Activated CD4-positive, alpha-beta T cell treated with anti-CD3 and anti-CD28 coated beads, Interleukin-2, Interleukin-4, amounts not matched to agents 100 ng/mL and 50 ng/mL, durations not matched to agents 16 hours and 8 hours (primary cell): ENCODE data around the gene NHERF1.

Experiments used
- DNase-seq: peaks from one replicate; pipeline ENCODE4 v3.0.0-alpha.2; 2020; ENCODE audit warnings: low spot score

The NHERF1 gene

DNA sequence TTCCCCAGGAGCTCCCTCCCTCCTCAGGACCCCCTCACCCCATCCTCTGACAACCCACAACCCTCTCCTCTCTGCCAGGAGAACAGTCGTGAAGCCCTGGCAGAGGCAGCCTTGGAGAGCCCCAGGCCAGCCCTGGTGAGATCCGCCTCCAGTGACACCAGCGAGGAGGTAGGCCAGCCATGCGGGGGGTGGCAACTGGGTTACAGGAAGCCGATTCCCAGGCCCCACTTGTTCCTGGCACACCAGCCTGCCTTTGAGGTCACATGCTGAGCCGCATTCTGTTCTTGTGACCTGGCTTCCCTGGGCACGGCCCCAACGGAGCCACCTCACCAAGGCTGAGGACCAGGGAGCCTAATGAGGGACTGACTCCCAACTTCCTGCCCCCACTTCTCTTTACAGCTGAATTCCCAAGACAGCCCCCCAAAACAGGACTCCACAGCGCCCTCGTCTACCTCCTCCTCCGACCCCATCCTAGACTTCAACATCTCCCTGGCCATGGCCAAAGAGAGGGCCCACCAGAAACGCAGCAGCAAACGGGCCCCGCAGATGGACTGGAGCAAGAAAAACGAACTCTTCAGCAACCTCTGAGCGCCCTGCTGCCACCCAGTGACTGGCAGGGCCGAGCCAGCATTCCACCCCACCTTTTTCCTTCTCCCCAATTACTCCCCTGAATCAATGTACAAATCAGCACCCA lies 19.8 kb downstream of the NHERF1 start:
- DNase-seq: no peak

DNA sequence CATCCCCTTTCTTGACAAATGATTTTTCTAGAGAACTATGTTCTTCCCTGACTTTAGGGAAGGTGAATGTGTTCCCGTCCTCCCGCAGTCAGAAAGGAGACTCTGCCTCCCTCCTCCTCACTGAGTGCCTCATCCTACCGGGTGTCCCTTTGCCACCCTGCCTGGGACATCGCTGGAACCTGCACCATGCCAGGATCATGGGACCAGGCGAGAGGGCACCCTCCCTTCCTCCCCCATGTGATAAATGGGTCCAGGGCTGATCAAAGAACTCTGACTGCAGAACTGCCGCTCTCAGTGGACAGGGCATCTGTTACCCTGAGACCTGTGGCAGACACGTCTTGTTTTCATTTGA lies 20.3 kb downstream of the NHERF1 start:
- no peak for DNase-seq

DNA sequence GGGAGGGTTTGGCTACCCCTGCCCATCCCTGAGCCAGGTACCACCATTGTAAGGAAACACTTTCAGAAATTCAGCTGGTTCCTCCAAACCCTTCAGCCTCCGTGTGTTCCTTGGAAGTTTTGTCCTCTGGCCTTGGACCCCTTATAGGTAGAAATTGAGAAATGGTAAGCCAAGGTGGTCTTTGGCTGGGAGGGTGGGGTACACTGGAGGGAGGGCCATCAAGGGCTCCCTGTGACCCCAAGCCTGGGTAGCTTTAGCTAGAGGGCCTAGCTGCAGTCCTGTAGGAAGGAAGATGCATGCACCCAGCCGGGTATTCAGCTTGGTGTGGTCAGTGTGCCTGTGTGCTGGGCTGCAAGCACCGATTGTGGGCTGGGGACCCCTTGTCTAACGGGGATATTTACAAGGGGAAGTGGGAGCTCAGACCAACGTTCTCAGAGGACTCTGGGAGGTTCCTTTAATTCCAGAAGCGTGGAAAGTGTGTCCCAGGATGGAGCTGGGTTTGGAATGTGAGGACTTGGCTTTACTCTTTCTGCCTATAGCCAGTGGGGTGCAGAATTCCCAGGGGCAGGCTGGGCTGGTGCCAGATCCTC lies 20.9 kb downstream of the NHERF1 start:
- DNase-seq: no peak

DNA sequence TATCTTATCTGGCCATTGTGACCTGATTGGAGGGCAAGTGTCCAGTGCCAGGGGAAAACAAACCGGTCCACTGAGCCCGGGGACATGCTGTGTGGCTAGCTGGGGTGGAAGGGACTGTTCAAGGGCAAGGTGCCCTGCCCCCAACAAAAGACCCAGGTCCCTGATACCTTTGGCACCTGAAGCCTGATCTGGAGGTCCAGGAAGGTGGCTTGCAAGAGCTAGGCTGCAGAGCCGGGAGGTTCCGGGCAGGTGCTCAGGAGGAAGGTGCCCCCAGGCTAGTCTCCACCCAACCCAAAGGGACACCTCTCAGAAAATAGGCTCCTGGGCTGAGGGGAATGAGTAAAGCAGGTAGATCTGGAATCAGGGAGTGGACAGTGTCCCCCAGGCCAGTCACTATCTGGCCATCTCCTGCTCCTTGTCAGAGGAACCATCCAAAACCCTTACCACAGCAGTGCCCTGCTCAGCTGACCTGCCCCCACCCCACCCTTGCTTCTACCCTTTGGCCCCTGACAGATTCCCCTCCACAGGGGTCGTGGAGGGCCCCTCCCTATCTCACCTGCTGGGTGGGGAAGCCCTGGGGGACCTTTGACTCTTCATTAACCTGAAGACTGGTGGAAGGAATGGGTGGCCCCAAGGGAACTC lies 21.5 kb downstream of the NHERF1 start:
- DNase-seq: no peak

DNA sequence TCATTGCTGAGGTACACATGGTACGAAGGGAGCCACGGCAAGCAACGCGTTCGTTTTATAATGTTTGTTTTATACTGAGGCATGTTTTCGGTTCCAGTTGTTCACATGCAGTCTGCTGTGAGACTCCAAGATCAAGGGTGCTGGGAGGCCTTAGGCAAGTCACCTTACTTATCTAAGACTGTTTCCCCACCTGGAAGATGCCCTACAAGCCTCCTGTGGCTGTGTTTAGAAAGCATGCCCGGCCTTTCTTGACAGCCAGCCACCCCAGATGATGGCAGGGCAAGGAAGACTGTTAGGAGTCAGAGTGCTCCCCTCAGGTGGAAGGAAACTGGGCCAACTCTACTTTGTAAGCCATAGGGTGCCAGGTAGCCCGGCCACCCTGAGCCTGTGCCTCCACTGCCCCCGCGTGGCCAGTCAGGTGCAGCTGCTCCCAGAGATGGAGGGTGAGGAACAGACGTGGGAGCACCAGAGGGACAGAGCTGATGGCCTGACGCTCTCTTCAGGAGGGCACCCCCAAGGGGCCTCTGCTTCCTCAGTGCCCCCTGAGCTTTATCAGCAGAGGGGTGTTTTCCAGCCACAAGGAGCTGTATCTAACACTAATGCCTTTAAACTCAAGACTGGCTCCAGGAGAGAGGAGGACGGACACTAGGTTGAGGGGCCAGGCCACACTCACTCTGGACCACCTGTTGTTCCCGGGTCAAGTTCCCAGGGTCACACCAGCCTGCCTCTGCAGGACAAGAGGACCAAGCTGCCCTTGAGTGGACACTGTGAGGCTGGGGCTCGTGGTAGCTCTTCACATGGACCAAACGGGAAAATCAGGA lies 22.3 kb downstream of the NHERF1 start:
- peak; percentile 67 for DNase-seq

DNA sequence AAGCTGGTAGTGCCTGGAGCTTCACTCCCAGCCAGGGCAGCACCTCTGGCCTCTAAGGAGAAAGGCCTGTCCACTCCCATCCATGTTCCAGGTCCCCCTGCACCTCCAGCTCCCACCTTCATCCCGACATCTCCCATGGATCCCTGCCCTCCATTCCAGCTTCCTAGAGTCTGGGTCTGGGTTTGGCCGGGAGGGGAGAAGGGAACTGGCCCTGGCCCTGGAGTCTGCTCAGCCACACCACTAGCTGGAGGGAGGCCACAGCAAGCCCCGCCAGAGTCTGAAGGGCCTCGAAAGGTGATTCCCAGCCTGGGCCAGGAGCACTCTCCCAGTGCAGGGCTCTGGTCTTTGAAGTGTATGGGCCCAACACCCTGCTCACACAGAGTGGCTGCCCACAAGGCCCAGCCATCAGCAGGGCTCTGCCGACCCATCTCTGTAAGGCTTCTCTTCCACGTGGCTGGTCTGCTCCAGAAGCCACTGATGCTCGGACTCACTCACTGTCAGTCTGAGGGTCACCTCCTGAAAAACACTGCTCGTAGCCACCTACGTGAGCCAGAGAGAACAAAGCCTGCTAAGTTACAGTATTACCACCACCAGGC lies 23.0 kb downstream of the NHERF1 start:
- no peak for DNase-seq

DNA sequence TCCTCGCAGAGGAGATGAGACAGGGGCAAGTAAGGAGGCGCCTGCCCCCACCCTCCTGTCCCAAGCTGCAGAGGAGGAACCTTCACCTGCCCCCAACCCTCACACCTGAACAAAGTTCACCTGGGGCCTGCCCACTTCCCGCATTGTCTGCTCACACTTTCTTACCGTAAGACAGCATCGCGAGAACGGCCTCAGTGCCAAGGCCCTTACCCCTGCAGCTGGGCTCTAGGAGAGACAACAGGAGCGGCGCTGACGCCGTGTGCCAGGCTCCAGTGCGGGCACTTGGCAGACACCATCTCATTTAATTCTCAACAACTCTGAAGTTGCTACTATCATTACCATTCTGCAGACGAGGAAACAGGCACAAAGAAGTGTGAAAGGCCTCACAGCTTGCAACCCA lies 23.6 kb downstream of the NHERF1 start:
- DNase-seq: no peak

DNA sequence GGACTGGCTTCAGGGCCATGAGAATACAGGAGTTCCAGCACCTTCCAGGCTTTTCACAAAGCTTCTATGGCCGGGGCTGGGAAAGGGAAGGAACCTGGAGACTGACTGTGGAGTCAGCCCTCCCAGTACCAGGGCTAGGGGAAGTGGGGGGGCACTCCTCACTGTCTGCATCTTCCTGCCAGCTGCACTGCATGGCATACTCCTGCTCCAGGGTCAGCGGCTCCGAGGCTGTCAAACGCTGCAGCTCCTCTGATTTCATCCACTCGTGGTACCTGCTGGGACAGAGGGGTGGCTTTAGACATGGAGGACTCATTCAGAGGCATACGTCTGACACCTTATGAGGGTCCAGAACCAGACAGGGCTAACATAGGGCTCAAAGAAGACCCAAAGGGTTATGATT lies 25.0 kb downstream of the NHERF1 start:
- DNase-seq: no peak

DNA sequence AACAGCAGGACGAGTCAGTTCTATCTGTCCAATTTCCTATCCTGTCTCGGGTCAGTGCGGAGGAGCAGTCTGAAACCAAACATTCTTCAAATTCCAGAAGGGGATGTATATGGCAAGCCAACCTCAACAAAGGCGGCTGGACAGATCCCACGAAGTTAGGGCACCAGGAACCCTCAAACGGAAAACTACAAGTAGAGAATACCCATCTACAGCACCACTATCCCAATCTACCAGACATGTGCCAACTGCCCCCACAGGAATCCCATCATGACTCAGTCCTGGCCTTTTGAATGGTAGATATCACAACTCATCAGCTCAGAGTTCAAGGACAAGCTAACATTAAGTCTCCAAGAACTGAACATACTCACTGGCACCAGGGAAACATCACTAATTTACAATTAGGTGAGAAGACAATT lies 25.5 kb downstream of the NHERF1 start:
- no peak for DNase-seq

DNA sequence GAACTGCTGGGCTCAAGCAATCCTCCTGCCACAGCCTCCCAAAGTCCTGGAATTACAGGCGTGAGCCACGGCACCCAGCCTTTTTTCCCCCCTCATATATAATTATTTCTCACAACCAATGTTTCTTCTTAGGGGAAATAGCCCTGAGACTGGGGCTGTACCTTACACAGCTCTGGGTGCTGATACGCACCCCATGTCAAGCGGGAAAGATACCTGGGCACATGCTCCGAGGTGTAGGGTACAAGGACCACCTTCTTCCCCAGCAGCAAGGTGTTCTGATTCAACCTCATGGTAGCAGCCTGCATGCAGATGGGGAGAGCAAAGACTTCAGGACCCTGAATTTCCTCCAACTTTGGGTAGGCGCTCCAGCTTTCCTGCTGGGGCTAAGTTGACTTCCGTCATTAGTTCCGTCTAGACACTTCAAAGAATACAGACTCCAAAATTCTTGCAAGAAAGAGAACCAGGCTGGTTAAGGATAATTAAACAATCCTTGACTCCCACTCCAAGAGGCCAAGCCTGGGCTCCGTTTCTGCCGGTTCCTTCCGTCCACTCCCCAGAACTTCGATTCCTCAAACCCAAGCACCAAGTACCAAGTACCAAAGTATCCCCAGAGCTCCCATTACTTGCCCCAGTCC lies 27.1 kb downstream of the NHERF1 start:
- no peak for DNase-seq

DNA sequence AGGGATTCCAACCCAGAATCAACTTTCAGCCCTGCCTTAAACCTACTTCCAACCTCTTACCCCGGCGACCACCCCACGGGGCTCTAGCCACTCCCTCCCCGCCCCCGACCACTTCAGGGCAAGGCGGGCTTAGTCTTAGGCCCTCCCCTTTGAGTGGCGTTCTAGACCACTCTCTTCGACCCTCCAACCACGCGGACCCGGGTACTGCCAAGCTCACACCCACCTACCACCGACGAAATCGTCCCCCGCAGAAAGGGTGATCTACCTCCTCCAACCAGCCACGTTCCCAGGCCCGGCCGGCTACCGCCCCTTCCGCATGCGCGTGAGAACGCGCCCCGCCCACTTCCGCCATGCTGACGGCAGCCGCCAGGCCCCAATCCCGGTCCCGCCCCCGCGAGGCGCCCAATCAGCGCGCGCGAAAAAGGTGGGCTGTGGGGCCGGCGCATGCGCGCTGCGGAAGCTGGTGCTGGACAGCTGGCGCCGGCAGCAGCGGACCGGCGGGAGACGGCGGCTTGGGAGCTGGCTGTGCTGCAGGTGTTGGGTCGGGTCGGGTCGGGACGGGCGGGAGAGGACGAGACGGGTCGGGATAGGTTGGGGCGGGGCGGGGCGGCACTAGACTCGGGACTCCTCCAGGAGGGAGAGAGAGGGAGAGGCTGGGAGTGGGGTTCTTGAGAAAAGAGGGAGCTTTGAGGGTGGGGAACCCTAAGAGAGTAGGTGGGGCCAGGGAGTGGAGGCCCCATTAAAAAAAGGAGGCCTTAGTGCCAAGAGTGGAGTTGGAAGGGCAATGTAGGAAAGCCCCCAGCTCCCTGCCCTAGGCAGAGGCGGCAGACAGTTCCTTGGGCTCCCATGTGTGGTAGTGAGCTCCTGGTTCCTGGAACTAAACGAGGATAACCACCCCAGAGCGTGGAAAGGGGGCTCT lies 27.9 kb downstream of the NHERF1 start, which contains the start of gene NAT9:
NAT9 (minus strand) TSS at position 302 of the 919 bp plus-strand sequence. CDS start 647 bp downstream, outside the sequence.
- peak; percentile 99 for DNase-seq

DNA sequence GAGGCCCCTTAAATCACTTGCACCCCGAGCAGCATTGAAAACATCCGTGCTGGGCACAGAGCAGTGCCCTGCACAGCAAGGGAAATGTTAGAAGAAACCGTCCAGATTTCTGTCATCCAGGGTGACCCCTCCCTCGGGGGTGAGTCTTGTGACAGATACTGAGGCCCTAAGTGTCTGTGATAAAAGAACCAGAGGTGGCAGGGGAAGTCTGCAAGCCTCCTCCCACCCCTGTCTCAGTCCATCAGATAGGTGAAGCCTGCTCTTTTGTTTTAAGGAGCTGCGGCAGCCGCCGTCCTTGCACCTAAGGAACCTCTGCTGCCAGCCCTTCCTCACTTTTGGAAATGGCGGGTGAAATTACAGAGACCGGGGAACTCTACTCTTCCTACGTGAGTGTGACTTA lies 28.6 kb downstream of the NHERF1 start:
- DNase-seq: no peak

DNA sequence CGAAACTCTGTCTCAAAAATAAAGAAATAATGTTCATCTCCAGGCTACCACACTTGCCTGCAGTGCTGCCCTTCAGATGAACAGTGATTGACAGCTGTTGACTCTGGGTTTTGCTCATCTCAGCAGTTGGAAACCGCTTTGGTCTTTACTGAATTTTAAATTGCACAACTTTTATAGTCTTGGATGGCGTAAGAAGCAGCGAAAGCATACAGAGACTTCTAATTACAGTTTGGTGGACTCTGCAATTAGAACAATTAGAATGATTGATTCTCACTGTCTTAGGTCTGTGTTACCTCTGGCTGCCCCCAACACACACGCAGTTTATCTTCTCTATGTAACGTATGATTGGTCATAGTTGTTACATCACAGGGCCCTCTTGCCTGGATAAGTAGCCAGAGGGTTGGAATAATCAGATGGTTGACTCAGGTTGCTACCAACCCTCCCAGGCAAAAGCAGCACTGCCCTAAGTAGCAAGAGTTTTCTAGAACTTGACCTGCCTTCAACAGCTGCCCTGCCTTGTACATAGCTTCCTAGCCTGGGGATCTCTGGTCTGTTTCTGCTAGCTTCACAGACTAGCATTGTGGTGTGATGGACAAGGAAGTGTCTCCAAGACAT lies 29.6 kb downstream of the NHERF1 start:
- DNase-seq: no peak

DNA sequence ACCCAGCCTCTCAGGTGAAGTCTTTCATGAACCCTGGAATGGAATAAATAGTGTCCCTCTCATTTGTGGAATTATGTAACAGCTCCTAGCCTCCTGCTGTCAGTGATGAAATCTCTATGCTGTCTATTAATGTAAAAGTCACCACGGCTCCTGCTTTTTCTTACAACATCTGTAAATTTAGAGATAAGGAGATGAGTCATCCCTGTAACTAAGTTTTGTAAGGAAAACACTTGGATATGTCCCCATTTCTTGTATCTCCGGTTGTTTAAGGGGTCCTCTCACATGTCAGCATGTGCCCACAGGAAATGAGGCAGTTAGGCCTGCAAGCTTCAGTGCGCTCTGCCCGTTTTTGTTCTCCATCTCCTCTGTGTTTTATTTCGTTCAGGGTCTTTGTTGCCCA lies 30.5 kb downstream of the NHERF1 start:
- DNase-seq: no peak

DNA sequence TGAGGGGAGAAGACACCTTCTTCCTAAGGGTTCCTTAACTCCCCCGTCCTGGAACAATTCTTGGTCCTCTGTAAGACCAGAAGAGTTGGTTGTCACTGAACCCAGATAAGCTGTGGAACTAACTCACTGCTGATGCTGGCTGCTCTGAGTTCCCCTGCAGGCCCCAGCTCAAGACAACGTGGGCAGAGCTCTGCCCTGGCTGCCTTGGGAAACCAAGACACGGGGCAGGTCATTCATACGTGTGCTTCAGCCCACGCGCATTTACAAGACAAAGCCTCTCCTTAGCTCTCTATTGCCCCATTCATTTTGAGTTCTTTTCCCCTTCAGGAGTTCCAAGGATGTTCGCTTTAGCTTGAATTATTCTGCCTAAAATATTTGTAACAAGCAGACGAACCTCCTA lies 31.1 kb downstream of the NHERF1 start:
- no peak for DNase-seq

DNA sequence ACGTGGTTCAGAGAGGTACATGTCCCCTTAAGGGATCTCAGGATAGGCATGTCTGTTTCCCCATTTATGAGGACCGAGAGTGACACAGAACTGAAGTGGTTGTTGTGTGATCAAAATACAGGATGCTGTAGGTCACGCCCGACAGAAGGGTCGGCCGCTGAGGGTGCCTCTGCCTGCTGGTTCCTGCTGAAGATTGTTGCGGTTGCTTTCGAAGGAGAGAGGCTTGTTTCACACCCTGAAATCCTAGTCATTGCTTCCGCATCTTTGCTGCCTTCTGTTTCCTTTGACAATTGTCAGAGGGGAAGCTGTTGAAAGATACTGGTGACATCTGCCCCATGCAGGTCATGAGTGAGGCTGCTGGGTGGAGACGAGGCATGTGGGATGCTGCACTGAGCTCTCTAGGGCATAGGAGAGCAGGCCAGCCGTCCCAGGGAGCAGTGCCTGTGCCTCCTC lies 31.5 kb downstream of the NHERF1 start:
- DNase-seq: peak; percentile 89

DNA sequence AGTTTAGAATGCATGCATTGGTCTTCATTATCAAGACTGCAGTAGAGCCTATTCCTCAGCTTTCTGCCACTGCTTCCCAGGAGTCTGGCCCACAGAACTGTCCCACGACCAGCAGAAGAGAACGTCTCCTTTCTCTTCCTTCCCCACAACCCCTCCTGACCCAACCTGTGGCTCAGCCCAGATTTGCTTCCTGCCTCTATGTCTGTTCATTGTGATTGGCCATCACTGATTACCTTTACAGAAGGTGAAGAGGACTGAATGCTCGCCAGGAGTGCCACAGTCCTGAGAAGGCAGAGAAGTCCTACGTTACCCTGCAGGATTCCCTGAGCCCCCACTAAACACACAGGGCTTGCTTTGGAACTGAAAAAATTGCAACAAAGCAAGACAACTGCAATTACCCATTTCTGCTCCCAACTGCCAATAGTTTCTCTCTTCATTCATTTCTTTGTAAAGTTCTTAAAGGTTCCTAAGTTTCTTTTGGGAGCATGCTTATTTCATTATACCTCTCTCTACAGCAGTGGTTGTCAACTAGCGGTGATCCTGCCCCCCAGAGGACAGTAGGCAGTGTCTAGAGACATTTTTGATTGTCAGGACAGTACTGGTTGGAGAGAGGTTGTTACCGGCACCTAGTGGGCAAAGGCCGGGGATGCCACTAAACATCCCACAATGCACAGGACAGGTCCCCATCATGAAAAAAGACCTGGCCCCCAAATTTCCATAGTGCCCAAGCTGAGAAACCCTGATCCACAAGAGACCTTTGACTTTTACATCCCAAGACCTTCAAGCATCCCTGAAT lies 32.2 kb downstream of the NHERF1 start:
- peak; percentile 39 for DNase-seq

DNA sequence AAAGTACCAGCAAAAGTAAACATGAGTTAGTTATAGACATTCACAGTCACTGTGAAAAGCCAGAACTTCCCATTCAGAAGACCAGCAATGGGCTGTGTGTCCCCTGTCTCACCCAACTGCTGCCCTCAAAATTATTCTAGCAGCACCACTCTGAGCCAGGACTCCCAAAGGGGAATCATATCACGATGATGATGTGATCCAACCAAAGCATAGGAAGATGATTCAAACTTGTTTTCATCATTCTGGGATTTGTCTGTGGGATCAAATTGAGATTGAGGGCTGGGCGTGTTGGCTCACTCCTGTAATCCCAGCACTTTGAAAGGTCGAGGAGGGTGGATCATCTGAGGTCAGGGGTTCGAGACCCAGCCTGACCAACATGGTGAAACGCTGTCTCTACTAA lies 34.1 kb downstream of the NHERF1 start:
- DNase-seq: no peak

DNA sequence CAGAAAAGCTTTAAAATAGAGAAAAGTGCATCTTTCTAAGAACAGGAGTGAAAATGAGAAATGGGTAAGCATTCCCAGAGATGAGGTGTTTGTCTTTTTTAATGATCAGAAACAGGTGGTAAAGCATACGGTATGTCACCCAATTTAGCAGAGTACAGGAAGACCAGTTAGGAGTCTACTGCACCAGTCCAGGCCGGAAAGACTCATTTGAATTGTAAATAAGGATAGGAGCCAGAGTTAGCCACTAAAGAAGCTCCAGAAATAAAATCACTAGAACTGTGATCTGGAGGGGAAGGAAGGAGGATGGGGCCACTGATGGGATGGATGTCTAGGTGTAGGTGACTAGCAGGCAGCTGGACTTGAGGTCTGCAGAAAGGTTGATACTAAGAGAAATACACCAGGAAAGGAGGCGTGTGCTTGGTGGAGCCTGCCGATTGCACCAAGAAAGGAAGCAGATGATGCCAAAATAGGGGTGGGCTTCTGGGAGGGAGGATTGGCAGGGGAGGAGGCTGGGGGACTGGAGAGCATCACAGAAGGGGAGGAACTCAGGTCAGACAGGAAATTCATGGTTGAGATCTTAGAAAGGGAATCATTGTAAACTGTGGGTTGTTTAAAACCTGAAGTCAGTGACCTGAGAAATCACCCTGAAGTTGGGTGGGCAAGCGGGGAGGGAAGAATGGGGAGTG lies 35.8 kb downstream of the NHERF1 start:
- no peak for DNase-seq
